Neural progenitor cell (in vitro differentiated cells): Measurements from ENCODE around the gene DMXL2. TPM values are rescaled to one million over a fixed set of nuclear protein-coding genes. Genes with fewer than 3 reads are reported as not detected.
"Not testable (repeated sequence)": the region's sequence is repeated elsewhere in the genome, so short reads cannot be mapped to it uniquely, and the experiment has no call there.

Experiments
- DNase-seq: peaks from one replicate; pipeline ENCODE4 v3.0.0-alpha.2; 2016; ENCODE audit warnings: low spot score
- H2AFZ ChIP-seq: fragments of 200-600 bp; sonication (generic); replicated peaks from 2 replicates; pipeline ENCODE4 v1.6.1; 2016; ENCODE audit warnings: antibody characterized with exemption
- H3F3A ChIP-seq: fragments of 200-600 bp; sonication (generic); 2 replicates; pipeline ENCODE4 v1.6.1; 2016; ENCODE audit warnings: antibody characterized with exemption, low read depth
- H3K27ac ChIP-seq: fragments of 200-600 bp; sonication (generic); 2 replicates; pipeline ENCODE4 v1.5.1; 2016; ENCODE audit warnings: mild to moderate bottlenecking
- H3K27me3 ChIP-seq: fragments of 200-600 bp; sonication (generic); 2 replicates; pipeline ENCODE4 v1.6.1; 2016; ENCODE audit warnings: mild to moderate bottlenecking, moderate library complexity
- H3K36me3 ChIP-seq: fragments of 200-600 bp; sonication (generic); 2 replicates; pipeline ENCODE4 v1.5.1; 2016
- H3K4me1 ChIP-seq: fragments of 200-600 bp; sonication (generic); 2 replicates; pipeline ENCODE4 v1.6.1; 2016; ENCODE audit warnings: mixed run types
- H3K4me2 ChIP-seq: fragments of 200-600 bp; sonication (generic); 2 replicates; pipeline ENCODE4 v1.6.1; 2016
- H3K4me3 ChIP-seq: fragments of 200-600 bp; sonication (generic); 2 replicates; pipeline ENCODE4 v1.5.1; 2016
- H3K79me2 ChIP-seq: fragments of 200-600 bp; sonication (generic); 2 replicates; pipeline ENCODE4 v1.6.1; 2016; ENCODE audit warnings: low read depth
- H3K9ac ChIP-seq: fragments of 200-600 bp; sonication (generic); 2 replicates; pipeline ENCODE4 v1.6.1; 2016
- H3K9me3 ChIP-seq: fragments of 200-600 bp; sonication (generic); 2 replicates; pipeline ENCODE4 v1.5.1; 2016; ENCODE audit warnings: low read depth
- H4K20me1 ChIP-seq: fragments of 200-600 bp; sonication (generic); 2 replicates; pipeline ENCODE4 v1.6.1; 2016; ENCODE audit warnings: low read depth
- H3K27ac Mint-ChIP-seq: 3 replicates; pipeline ENCODE4 v1.8.0; 2021; ENCODE audit warnings: mixed read lengths
- H3K27me3 Mint-ChIP-seq: 2 replicates; pipeline ENCODE4 v1.8.0; 2022; ENCODE audit warnings: low read depth, mild to moderate bottlenecking, inconsistent platforms, moderate library complexity, mixed read lengths; ENCODE audit not compliant: insufficient read depth
- H3K36me3 Mint-ChIP-seq: 3 replicates; pipeline ENCODE4 v1.8.0; 2021; ENCODE audit warnings: mixed read lengths
- H3K4me1 Mint-ChIP-seq: 3 replicates; pipeline ENCODE4 v1.8.0; 2021; ENCODE audit warnings: mixed read lengths
- H3K4me3 Mint-ChIP-seq: 3 replicates; pipeline ENCODE4 v1.8.0; 2021; ENCODE audit warnings: mild to moderate bottlenecking, moderate library complexity, mixed read lengths
- H3K9me3 Mint-ChIP-seq: 3 replicates; pipeline ENCODE4 v1.8.0; 2020; ENCODE audit warnings: mixed read lengths
- CTCF ChIP-seq: fragments of 200-600 bp; sonication (generic); IDR thresholded peaks from 2 replicates; pipeline ENCODE4 v1.5.1; 2017; ENCODE audit warnings: antibody characterized with exemption, mild to moderate bottlenecking
- EZH2 ChIP-seq: fragments of 200-600 bp; sonication (generic); IDR thresholded peaks from 2 replicates; pipeline ENCODE4 v1.6.1; 2017; ENCODE audit warnings: antibody characterized with exemption, mild to moderate bottlenecking, moderate library complexity
- EZH2phosphoT487 ChIP-seq: fragments of 200-600 bp; sonication (generic); IDR thresholded peaks from 2 replicates; pipeline ENCODE4 v1.6.1; 2017; ENCODE audit warnings: antibody characterized with exemption
- total RNA-seq: library from RNA; depleted of rRNA; stranded (reverse); fragments of >200 nt; gene quantifications from 2 replicates; pipeline ENCODE4 v1.2.3, GENCODE V29; 2015; ENCODE audit warnings: low replicate concordance

Gene DMXL2
- total RNA-seq, 1 donor from 2014 or later: 124 TPM

DNA sequence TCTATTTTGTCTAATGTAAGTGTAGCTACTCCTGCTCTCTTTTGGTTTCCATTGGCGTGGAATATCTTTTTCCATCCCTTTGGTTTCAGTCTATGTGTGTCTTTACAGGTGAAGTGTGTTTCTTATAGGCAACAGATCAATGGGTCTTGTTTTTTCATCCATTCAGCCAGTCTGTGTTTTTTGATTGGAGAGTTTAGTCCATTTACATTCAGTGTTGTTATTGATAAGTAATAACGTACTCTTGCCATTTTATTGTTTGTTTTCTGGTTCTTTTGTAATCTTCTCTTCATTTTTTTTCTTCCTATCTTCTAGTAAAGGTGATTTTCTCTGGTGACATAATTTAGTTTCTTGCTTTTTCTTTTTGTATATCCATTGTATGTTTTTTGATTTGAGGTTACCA lies 184.0 kb downstream of the DMXL2 start:
- no peaks in the 10 kb centered on the region for H3K27me3 Mint-ChIP-seq
- H3K4me1 Mint-ChIP-seq: no peaks in the 10 kb centered on the region
- Histone ChIP-seq H3K4me3 (no peak overlapping the region), H3K9me3 (no peaks in the 10 kb centered on the region), H3K36me3 (no peaks in the 10 kb centered on the region), H2AFZ (no peak overlapping the region), H4K20me1 (no peaks in the 10 kb centered on the region), H3F3A (no peaks in the 10 kb centered on the region), H3K9ac (no peak overlapping the region), H3K27me3 (no peaks in the 10 kb centered on the region), H3K4me1 (no peaks in the 10 kb centered on the region), H3K4me2 (no peak overlapping the region), H3K27ac (no peak overlapping the region), H3K79me2 (no peaks in the 10 kb centered on the region)
- peaks cover 2% of the 10 kb centered on the region for H3K9me3 Mint-ChIP-seq
- no peak overlapping the region for H3K4me3 Mint-ChIP-seq
- no peak for DNase-seq
- no peak overlapping the region for H3K27ac Mint-ChIP-seq
- TF ChIP-seq EZH2 (no peak), EZH2phosphoT487 (no peak), CTCF (no peak)
- H3K36me3 Mint-ChIP-seq: no peaks in the 10 kb centered on the region

- H3K36me3 ChIP-seq: no peaks in the 10 kb centered on the region
- no peak overlapping the region for H3K27ac ChIP-seq
- no peak overlapping the region for H3K4me3 ChIP-seq
- H3K4me2 ChIP-seq: no peak overlapping the region
- no peaks in the 10 kb centered on the region for H3F3A ChIP-seq
- H3K36me3 Mint-ChIP-seq: peaks cover 2% of the 10 kb centered on the region
- H3K27me3 ChIP-seq: no peaks in the 10 kb centered on the region
- no peak overlapping the region for H3K4me3 Mint-ChIP-seq
- TF ChIP-seq EZH2phosphoT487: no peak
- no peak for TF ChIP-seq CTCF
- no peak for TF ChIP-seq EZH2
- no peaks in the 10 kb centered on the region for H3K4me1 Mint-ChIP-seq
- DNase-seq: no peak
- H2AFZ ChIP-seq: no peak overlapping the region
- no peak overlapping the region for H3K9ac ChIP-seq
- H3K9me3 ChIP-seq: peaks cover 12% of the 10 kb centered on the region
- H3K4me1 ChIP-seq: no peaks in the 10 kb centered on the region
- no peaks in the 10 kb centered on the region for H4K20me1 ChIP-seq
- no peaks in the 10 kb centered on the region for H3K27me3 Mint-ChIP-seq
- H3K9me3 Mint-ChIP-seq: no peaks in the 10 kb centered on the region
- no peaks in the 10 kb centered on the region for H3K79me2 ChIP-seq
- H3K27ac Mint-ChIP-seq: no peak overlapping the region
Observed at GRCh38 chr15:51425517-51426040, 197.0 kb downstream of the DMXL2 start.

DNA sequence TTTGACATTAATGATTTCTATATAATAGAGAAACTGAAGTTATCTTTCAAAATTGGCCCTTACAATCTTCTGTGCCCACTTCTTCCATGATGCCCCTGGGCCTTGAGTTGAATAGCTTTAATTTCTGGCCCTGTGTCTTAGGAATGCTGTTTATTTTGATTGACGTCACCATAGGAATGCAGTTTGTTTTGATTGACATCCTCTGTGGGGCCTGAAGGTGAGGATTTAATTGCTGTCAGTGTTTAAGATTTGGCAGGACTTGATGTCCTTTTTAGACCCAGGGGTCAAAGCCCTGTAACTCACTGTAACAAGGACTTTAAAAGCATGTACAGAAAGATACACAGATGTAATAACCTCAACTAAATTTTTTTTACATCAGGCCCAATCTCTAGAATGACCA lies 197.8 kb downstream of the DMXL2 start:
- Histone ChIP-seq H2AFZ (no peak overlapping the region), H3K27me3 (no peaks in the 10 kb centered on the region), H3K4me3 (no peak overlapping the region), H3K36me3 (no peaks in the 10 kb centered on the region), H3K4me1 (no peaks in the 10 kb centered on the region), H4K20me1 (no peaks in the 10 kb centered on the region), H3F3A (no peaks in the 10 kb centered on the region), H3K9me3 (peaks cover 12% of the 10 kb centered on the region), H3K79me2 (no peaks in the 10 kb centered on the region), H3K9ac (no peak overlapping the region), H3K4me2 (no peak overlapping the region), H3K27ac (no peak overlapping the region)
- no peak for DNase-seq
- H3K9me3 Mint-ChIP-seq: no peaks in the 10 kb centered on the region
- H3K4me1 Mint-ChIP-seq: no peaks in the 10 kb centered on the region
- H3K36me3 Mint-ChIP-seq: peaks cover 2% of the 10 kb centered on the region
- H3K27ac Mint-ChIP-seq: no peak overlapping the region
- H3K27me3 Mint-ChIP-seq: no peaks in the 10 kb centered on the region
- H3K4me3 Mint-ChIP-seq: no peak overlapping the region
- TF ChIP-seq EZH2phosphoT487: no peak
- TF ChIP-seq CTCF: no peak
- TF ChIP-seq EZH2: no peak

- not testable (repeated sequence) for H3K27ac Mint-ChIP-seq, H4K20me1 ChIP-seq, H3K27me3 Mint-ChIP-seq, H3K4me1 ChIP-seq, H3K4me2 ChIP-seq, H3K9ac ChIP-seq, H3K36me3 ChIP-seq, H3K27me3 ChIP-seq, DNase-seq, H3K27ac ChIP-seq, H3F3A ChIP-seq, H3K36me3 Mint-ChIP-seq, H3K4me3 Mint-ChIP-seq, H2AFZ ChIP-seq, H3K9me3 Mint-ChIP-seq, H3K4me1 Mint-ChIP-seq, H3K79me2 ChIP-seq, H3K4me3 ChIP-seq
- peaks cover 12% of the 10 kb centered on the region for H3K9me3 ChIP-seq
Observed at GRCh38 chr15:51423040-51423439, 199.5 kb downstream of the DMXL2 start.
